T follicular helper cell (primary cell): ENCODE results near the gene ANKRD40CL.
"Not testable (repeated sequence)": the region's sequence is repeated elsewhere in the genome, so short reads cannot be mapped to it uniquely, and the experiment has no call there.

Experiments used
- DNase-seq: peaks from one replicate; pipeline ENCODE4 v3.0.0-alpha.2; 2020; ENCODE audit warnings: low read depth
- total RNA-seq, 2 experiments: gene quantifications; one replicate each; lab custom pipeline; 2026; lab: John Stamatoyannopoulos, UW

ANKRD40CL gene
- total RNA-seq: 0 reads per million in 2 experiments

- DNase-seq: no peak
These were observed at the start of gene ANKRD40CL for GRCh38 chr17:50767446-50767845. TSS of gene ANKRD40CL (minus strand) at chr17:50767518. CDS start at chr17:50766913, 605 bp downstream.

GRCh38 chr17:50816271-50816670 is 49.0 kb upstream of the ANKRD40CL start:
- DNase-seq: no peak

DNA sequence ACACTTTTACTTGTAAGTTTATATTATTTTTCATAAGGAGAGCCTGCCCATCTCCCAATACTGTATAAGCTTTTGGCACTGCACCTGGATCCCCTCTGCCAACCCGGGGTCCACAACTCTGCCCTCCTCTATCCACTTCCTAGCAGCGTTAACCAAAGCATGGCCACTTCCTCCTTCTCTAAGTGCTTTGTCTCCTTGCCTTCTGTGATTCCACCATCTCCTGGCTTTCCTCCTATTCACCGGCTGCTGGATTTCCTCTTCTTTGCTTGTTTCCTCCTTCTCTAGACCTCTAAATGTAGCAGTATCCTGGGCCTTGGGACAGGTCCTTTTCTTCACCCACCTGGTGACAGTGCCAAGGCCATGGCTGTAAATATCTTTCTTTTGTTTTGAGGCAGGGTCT is 48.1 kb upstream of the ANKRD40CL start:
- no peak for DNase-seq

DNA sequence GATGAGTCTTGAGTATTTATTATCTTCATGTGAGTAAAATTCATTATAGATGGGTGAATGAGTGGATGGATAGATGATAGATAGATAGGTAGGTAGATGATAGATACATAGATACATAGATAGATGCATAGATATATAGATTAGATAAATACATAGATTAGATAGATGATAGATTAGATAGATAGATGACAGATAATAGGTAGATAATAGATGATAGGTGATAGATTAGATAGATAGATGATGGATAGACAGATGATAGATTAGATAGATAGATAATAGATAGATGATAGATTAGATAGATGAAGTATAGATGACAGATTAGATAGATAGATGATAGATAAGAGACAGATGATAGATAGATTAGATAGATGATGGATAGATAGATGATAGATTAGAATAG is 46.3 kb upstream of the ANKRD40CL start:
- no peak for DNase-seq

GRCh38 chr17:50808888-50809287 is 41.6 kb upstream of the ANKRD40CL start:
- no peak for DNase-seq

DNA sequence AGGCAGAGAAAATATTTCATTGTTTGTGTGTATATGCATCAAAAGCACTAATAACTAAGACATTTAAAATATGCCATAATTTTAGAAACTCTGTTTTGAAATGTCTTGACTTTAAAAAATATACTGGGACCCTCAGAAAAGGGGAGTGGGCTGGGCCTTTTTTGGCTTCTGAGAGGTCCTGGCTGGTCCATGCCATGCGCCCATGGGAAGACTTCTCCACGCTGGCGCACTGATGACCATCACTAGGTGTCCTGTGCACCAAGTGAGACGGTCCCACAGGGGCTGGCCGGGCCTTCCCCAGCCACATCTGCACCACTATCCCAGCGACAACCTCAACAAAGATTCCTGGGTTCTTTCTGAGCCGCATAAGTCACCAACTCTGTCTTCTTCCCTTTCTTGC is 41.1 kb upstream of the ANKRD40CL start:
- DNase-seq: no peak

DNA sequence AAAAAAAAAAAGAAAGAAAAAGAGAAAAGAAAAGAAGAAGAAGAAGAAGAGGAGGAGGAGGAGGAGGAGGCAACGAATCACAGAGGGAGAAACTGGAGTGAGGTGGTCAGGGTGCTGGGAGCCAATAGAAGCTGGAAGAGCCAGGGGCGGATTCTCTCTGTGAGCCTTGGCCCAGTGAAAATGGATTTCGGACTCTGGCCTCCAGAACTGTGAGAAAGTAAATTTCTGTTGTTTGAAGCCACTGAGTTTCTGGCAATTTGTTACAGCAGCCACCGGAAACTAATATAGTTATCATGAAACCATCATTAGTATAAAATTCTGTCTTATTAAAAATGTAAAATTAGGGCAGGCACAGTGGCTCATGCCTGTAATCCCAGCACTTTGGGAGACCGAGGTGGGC is 40.4 kb upstream of the ANKRD40CL start:
- no peak for DNase-seq

- DNase-seq: no peak
These were observed 39.7 kb upstream of the ANKRD40CL start for GRCh38 chr17:50807009-50807408.

GRCh38 chr17:50806141-50806643 is 38.9 kb upstream of the ANKRD40CL start:
- no peak for DNase-seq

GRCh38 chr17:50805486-50805885 is 38.2 kb upstream of the ANKRD40CL start:
- no peak for DNase-seq

DNA sequence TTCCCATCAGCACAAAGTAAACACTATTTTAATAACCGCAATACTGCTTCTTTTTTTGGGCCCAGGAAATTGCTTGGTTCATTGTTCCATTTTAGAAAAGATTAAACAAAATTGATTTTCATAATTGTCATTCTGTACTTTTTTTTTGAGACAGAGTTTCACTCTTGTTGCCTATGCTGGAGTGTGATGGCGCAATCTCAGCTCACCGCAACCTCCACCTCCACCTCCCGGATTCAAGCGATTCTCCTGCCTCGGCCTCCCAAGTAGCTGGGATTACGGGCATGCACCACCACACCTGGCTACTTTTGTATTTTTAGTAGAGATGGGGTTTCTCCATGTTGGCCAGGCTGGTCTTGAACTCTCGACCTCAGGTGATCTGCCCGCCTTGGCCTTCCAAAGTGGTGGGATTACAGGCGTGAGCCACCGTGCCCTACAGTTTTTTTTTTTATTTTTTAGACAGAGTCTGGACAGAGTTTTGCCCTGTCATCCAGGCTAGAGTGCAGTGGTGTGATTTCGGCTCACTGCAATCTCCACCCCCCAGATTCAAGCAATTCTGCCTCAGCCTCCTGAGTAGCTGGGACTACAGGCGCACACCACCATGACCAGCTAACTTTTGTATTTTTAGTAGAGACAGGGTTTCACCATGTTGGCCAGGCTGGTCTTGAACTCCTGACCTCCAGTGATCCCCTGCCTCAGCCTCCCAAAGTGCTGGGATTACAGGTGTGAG is 37.6 kb upstream of the ANKRD40CL start:
- DNase-seq: not testable (repeated sequence)

DNA sequence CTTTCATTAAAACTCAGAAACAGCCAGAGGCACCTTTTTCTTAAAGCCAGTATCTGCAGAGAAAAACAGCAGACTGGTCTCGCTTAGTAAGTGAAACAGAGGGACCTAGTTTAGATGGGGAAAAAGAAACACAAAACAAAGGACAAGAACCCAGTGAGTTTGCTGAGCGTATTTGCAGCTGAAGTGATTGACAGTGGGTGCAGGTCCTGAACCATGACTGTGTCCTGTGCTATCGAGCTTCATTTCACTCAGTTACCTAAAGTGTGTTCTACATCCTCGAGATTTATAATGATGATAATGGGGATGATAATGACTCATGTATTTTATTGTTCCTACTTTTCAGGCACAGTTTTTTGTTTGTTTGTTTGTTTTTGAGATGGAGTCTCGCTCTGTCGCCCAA is 36.4 kb upstream of the ANKRD40CL start:
- DNase-seq: no peak

GRCh38 chr17:50802609-50803571 is 35.6 kb upstream of the ANKRD40CL start:
- DNase-seq: no peak

- no peak for DNase-seq
These were observed 32.9 kb upstream of the ANKRD40CL start for GRCh38 chr17:50800196-50800700.

- DNase-seq: no peak
These were observed 32.3 kb upstream of the ANKRD40CL start for GRCh38 chr17:50799582-50799981.

DNA sequence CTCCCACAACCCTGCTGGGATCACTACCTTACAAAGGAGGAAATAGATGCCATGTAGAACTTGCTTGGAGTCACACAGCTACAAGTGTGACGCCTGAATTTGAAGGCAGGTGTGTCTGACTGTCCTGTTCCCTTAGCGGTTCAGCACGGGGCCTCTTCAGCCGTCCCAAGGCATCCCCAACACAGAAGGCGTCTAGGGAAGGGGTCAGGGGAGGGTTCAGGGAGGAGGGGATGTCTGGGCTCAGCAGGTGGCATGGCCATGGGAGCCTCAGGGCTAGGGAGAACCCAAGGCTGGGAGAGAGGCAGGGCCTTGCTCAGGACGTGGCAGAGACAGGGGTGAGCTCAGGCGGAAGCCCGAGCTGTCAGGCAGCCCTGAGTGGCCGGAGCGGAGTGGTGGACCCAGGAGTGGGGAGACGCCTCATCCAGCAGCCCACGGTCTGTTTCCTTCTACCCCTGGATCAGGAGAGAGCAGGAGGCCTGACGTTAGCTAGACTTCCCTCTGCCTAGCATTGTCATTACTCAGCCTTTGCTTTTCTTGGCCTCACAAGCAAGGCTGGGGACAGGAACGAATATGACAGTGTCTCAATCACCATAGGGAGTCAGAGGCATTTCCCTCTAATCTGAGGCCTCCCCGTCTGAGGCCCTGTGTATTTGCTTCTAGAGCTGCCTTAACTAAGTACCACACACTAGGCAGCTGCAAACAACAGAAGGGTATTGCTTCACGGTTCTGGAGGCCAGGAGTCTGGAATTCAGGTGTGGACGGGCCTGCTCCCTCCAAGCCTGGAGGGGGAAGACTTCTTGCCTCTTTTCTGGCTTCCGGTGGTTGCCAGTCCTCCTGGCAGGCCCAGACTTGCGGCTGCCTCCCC is 31.3 kb upstream of the ANKRD40CL start:
- no peak for DNase-seq

- no peak for DNase-seq
These were observed 30.0 kb upstream of the ANKRD40CL start for GRCh38 chr17:50797135-50797810.

- no peak for DNase-seq
These were observed 27.0 kb upstream of the ANKRD40CL start for GRCh38 chr17:50794361-50794760.

DNA sequence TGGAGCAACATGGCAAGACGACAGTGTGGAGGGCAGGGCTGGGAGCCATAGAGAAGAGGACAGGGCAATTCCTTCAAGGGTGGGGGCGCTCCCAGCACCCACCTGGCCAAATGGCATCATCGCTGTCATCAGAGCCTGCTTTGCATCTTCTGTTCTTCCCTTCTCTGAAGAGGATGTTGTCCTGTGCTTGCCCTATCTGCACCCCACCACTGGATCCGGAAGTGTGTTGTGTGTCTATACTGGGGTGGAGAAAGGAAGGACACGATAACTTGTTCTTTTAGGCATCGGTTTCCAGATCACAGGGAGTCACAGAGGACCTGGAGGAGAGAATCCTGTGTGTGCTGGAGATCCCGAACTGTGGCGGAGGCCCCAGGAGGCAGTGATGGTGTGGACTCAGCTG is 25.7 kb upstream of the ANKRD40CL start:
- no peak for DNase-seq

DNA sequence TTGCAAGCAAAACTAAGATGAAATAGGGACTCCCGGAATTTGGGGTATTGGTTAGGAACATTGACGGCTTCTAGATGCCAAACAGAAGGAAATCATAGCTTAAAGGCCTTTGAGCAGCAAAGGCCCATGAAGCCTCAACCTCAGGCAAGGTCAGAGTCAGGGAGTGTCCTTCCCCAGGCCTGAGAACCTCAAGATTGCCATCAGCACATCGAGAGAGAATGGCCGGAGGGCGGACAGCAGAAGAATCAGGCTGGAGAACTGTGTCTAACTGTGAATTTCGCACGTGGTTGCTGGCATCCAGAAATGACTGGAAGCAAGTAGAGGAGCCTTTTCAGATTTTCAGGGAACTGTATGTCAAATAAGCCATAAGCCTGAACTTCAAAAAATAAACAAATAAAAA is 24.8 kb upstream of the ANKRD40CL start:
- no peak for DNase-seq

DNA sequence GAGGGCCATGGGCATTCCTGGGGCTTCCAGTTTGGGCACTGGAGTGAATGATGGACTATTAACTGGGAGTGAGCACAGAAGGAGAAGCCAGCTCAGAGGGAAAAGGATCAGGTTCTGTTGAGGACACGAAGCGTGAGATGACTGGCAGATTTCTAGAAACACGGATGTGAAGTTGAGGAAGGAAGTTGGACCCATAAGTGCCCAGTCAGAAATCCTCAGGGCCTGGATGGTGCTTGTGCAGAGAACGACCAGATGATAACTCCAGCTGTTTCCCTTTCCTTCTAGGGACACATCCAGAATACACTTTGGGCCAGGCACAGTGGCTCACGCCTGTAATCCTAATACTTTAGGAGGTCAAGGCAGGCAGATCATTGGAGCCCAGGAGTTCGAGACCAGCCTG is 23.3 kb upstream of the ANKRD40CL start:
- DNase-seq: no peak
